KOPT-K1 (cell line): ENCODE data around the gene DCLRE1A.
"Not testable (repeated sequence)": the region's sequence is repeated elsewhere in the genome, so short reads cannot be mapped to it uniquely, and the experiment has no call there.

Experiments used
- H3K27ac ChIP-seq: fragments of 200-600 bp; sonication (generic); 2 replicates; pipeline ENCODE4 v1.5.1; 2016; ENCODE audit warnings: antibody characterized with exemption, mild to moderate bottlenecking, low read depth, low read length; ENCODE audit not compliant: poor library complexity, severe bottlenecking
- H3K36me3 ChIP-seq: fragments of 200-600 bp; sonication (generic); 2 replicates; pipeline ENCODE4 v1.5.1; 2017; ENCODE audit warnings: antibody characterized with exemption, mild to moderate bottlenecking, low read length, moderate library complexity; ENCODE audit not compliant: insufficient read depth
- H3K9me3 ChIP-seq: fragments of 200-600 bp; sonication (generic); 2 replicates; pipeline ENCODE4 v1.5.1; 2017; ENCODE audit warnings: antibody characterized with exemption, low read length, mild to moderate bottlenecking; ENCODE audit not compliant: insufficient read depth, poor library complexity, severe bottlenecking

The DCLRE1A gene

DNA sequence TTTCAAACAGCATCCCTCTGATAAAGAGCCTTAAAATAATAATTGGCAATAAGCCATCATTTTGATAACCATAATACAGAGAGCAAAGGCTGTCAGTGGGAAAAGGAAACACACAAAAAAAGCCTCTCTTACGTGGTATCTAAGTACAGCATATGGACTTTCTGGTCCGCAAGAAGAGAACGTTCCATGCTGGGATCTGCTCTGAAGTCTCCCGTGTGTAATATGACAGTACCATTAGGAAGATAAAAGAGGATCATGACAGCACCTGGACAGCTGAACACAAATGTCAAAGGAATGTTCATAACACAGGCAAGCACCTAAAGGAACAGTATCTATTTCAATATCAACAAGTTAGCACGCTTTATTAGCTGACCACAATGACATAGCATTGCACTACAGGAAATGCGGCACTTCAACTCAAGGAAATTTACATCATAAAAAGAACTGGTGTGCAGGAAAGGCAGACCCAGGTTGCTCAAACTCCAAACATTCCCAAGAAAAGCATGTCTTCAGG, 9.9 kb downstream of the DCLRE1A start:
- H3K9me3 ChIP-seq, result no peaks in the 10 kb centered on the region
- peaks cover 55% of the 10 kb centered on the region for H3K36me3 ChIP-seq
- no peak overlapping the region for H3K27ac ChIP-seq

DNA sequence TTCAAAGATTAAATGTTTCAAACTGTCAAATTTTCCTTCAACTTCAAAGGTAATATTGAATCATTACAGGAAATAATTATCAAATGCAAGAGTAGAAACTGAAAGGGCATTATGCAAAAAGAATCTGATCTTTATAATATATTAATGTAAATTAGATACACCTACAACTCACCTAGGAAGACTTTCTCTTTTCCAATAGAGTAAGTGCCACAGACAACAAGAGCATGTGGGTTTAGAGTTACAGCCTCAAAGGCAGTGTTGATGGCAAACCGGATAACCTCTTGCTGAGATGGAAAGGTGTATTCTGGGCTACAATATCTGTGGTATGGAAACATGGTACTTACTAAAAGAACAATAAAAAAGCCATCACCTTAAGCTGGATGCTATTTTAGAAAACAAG, 11.7 kb downstream of the DCLRE1A start:
- H3K27ac ChIP-seq, result no peak overlapping the region
- peaks cover 63% of the 10 kb centered on the region for H3K36me3 ChIP-seq
- no peaks in the 10 kb centered on the region for H3K9me3 ChIP-seq

DNA sequence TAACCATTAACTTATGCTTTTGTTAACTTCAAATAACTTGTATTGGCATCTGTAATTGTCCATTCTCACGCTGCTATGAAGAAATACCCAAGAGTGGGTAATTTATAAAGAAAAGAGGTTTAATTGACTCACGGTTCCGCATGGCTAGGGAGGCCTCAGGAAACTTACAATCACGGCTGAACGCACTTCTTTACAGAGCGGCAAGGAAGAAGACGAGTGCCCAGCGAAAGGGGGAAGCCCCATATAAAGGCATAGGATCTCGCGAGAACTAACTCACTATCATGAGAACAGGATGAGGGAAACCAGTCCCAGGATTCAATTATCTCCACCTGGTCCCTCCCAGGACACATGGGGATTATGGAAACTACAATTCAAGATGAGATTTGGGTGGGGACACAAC, 25.3 kb downstream of the DCLRE1A start:
- H3K9me3 ChIP-seq, H3K36me3 ChIP-seq, H3K27ac ChIP-seq: not testable (repeated sequence)

DNA sequence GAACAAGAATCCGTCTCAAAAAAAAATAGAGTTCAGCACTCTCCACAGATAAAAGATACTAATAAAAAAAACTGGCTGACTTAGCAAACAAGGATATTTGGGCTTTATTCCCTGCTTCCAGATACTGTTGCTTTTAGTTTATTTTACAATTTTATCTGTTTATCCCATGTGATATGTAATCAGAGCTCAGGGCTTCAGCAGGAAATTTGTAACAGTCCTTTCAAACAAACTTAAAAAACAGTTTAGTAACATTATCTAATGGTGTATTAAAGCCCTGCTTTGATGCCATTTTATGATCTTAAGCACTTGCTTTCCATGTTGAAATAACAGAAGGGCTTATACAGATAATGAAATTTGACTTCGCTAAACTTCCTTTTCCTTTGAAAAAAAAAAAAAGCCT, 28.1 kb downstream of the DCLRE1A start:
- no peaks in the 10 kb centered on the region for H3K9me3 ChIP-seq
- no peaks in the 10 kb centered on the region for H3K36me3 ChIP-seq
- H3K27ac ChIP-seq, result no peak overlapping the region

DNA sequence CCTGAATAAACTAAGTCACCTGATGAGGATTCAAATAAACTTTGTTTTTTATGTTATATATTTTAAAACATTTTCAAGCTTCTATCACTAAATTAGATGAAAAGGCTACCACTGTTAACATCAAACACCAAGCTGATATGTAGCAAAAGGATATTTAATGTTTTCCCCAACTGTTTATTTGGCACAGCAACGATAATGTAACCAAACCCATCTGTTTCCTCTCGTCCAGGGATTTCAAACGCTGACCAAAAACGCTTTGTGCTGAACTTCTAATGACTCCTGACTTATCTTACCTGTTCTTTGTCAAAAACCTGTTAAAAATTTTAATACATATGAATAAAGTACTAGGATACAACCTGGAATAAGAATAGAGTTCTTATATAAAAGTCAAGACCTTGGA, 30.5 kb downstream of the DCLRE1A start:
- H3K27ac ChIP-seq, result no peak overlapping the region
- no peaks in the 10 kb centered on the region for H3K9me3 ChIP-seq
- H3K36me3 ChIP-seq, result no peaks in the 10 kb centered on the region

DNA sequence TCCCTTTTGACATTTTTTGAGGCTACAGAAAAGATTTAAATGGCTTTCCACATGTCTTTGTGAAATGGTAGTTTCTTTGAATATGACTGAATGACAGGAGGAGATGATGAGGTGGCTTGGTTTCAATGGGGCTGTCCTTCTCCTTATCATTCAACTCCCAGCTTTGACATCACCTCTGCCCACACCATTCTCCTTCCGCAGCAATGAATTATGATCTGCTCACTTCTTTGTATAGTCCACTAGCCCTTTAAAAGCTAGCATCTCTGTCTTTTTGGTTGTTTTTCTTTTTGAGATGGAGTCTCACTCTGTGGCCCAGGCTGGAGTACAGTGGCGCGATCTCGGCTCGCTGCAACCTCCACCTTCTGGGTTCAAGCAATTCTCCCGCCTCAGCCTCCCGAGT, 31.7 kb downstream of the DCLRE1A start:
- Histone ChIP-seq H3K36me3 (no peaks in the 10 kb centered on the region), H3K27ac (no peak overlapping the region), H3K9me3 (no peaks in the 10 kb centered on the region)

DNA sequence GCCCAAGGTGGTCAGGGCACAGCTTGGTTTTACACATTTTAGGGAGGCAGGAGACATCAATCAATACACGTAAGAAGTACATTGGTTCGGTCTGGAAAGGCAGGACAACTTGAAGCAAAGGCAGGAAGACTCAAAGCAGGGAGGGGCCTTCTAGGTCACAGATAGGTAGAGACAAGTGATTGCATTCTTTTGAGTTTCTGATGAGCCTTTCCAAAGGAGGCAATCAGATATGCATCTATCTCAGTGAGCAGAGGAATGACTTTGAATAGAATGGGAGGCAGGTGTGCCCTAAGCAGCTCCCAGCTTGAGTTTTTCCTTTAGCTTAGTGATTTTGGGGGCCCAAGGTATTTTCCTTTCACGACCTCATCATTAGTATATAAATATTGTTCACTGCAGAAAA, 32.6 kb downstream of the DCLRE1A start:
- not testable (repeated sequence) for H3K27ac ChIP-seq, H3K36me3 ChIP-seq, H3K9me3 ChIP-seq

DNA sequence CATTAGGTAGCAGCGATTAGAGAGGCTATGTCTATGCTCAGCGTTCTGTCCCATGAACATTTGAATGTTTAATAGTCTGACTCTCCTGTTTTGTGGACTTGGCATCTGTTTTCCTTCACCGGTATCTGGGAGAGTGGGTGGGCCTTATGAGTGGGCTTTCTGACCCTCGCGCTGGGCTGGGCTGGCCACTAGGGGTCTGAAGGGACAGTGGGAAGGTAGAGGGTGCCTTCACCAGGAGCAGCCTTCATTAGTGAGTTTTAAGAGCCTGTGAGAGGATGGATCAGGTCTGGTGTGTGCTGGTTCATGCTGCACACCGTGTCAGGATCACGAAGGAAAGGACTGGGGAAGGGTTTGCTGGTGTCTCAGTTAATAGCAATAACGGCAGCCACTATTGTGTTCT, 33.4 kb downstream of the DCLRE1A start:
- no peaks in the 10 kb centered on the region for H3K36me3 ChIP-seq
- H3K9me3 ChIP-seq, result no peaks in the 10 kb centered on the region
- no peak overlapping the region for H3K27ac ChIP-seq

DNA sequence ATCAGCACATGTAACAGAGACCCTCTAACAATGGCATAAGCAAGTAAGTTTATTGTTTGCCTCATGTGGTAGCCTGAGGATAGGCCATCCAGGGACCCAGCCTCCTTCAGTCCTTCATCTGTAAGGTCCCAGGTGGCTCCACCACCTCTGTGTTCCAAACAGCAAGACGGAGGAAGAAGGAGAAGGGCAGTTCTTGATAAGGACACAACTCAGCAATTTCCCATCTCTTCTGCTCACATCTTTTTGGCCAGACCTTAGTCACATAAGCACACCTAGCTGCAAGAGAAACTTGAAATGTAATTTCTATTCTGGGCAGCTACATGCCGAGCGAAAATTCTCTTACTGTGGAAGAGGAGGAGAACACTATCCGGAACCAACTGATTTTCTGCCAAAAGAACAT, 33.9 kb downstream of the DCLRE1A start:
- Histone ChIP-seq H3K36me3 (no peaks in the 10 kb centered on the region), H3K9me3 (no peaks in the 10 kb centered on the region), H3K27ac (no peak overlapping the region)

DNA sequence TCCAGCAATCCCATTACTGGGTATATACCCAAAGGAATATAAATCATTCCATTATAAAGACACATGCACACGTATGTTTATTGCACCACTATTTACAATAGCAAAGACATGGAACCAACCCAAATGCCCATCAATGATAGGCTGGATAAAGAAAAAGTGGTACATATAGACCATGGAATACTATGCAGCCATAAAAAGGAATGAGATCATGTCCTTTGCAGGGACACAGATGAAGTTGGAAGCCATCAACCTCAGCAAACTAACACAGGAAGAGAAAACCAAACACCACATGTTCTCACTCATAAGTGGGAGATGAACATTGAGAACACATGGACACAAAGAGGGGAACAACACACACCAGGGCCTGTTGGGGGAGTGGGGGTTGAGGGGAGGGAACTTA, 39.2 kb downstream of the DCLRE1A start:
- not testable (repeated sequence) for H3K27ac ChIP-seq, H3K36me3 ChIP-seq, H3K9me3 ChIP-seq

DNA sequence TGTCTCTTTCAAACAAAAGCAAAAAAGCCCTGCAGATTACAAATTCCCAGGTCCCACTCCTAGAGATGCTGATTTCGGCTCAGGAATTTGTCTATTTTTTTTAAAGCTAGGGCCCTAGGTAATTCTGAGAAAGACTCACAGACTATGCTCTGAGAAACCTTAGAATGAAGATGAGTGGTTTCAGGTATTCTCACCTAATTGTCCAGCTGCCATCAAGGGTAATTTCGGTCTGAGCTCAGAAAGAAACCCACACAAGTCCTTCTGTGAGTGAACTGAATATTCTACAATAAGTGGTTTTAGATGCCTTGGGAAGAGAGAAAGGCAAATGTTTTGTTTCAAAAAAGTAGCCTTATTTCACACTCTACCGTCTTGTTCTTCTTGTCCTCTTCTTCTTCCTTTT, 45.7 kb downstream of the DCLRE1A start:
- Histone ChIP-seq H3K36me3 (no peaks in the 10 kb centered on the region), H3K9me3 (no peaks in the 10 kb centered on the region), H3K27ac (no peak overlapping the region)

DNA sequence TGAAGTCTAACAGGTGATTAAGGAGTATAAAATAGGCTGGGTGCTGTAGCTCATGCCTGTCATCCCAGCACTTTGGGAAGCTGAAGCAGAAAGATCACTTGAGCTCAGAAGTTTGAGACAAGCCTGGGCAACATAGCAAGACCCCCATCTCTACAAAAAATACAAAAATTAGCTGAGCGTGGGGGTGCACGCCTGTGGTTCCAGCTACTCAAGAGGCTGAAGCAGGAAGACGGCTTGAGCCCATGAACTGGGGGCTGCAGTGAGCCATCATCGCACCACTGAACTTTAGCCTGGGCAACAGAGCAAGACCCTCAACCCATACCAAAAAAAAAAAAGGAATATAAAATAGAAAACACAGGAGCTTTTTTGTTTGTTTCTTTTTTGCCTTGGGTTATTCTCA, 47.4 kb downstream of the DCLRE1A start:
- Histone ChIP-seq H3K9me3 (no peaks in the 10 kb centered on the region), H3K36me3 (no peaks in the 10 kb centered on the region), H3K27ac (no peak overlapping the region)

DNA sequence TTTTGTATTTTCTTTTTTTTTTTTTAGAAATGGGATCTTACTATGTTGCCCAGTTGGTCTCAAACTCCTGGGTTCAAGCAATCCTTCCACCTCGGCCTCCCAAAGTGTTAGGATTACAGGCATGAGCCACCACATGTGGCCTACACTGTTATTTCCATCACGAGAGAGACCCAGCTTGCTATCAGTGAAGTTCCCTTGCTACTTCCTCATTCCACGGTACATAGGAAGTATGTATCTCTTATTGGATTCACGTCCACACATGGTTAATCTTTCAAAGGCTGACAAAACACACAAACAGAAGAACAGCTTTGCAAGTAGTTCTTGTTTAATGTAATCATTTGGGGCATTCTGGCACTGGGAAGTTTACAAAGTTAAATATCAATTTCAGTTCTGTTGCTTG, 50.9 kb downstream of the DCLRE1A start:
- H3K9me3 ChIP-seq, result no peaks in the 10 kb centered on the region
- H3K36me3 ChIP-seq, result no peaks in the 10 kb centered on the region
- no peak overlapping the region for H3K27ac ChIP-seq

DNA sequence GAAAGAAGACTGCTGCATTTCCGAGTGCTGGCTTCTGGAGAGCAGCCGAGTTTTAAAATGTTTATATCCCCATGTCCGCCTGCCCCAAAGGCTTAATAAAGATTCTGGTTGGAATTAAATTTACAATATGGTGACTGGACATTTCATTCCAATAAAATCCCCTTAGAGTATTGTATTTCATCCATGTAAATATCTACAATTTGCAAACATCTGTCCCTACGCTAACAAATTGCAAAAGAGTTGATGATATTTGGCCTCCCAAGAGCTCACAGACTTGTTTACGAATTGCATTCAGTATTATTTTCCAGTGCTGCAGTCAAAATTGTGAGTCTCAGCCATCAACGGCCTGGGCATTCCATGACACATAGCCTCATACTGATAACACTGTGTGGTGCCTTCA, 52.3 kb downstream of the DCLRE1A start:
- H3K36me3 ChIP-seq, result no peaks in the 10 kb centered on the region
- H3K27ac ChIP-seq, result no peak overlapping the region
- no peaks in the 10 kb centered on the region for H3K9me3 ChIP-seq

DNA sequence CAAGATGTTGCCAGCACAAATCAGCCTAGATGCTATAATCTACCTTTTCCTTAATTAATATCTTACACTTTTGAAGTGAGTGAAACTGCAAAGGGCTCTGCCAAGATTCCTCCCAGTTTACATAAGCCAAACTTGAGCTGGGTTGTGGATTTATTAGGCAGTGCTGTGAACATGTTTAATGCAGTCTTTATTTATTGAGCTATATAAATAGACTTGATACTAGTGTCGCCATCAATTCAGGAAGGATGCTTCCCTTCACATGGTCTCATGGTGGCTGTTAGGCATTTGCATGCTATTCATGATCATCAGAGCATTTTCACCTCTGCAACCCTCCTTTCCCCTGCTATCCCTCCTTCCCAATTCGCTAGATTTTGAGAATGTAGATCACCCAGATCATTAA, 62.2 kb downstream of the DCLRE1A start:
- no peaks in the 10 kb centered on the region for H3K9me3 ChIP-seq
- no peak overlapping the region for H3K27ac ChIP-seq
- no peaks in the 10 kb centered on the region for H3K36me3 ChIP-seq

DNA sequence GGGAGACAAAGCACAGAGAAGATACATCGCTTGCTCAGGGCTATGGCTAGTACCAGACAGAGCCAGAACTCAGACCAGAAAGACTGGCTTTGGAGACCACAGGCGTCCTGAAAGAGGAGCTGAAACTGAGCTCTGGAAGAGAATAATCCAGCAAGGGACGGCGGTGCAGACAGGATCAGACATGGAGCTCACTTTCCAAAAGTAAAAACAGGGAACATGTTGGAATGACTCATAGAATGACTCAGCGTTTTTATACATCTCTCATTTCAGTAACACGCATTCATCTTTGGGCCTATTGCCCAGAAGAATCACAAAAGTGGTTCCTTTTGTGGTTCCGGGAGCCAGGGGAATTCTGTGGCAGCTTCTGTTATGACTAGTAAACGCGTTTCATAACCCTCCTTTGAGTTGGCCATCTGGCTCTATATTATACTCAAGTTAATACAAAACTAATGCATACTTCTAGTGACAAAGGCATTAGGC, 65.2 kb downstream of the DCLRE1A start:
- H3K36me3 ChIP-seq, result no peaks in the 10 kb centered on the region
- no peak overlapping the region for H3K27ac ChIP-seq
- no peaks in the 10 kb centered on the region for H3K9me3 ChIP-seq
